Right lobe of liver (tissue), 4 donors: ENCODE measurements around the gene PJA2.

Source experiments
- POLR2A ChIP-seq: fragments of 450-650 bp; IDR thresholded peaks from one replicate; pipeline ENCODE4 v1.6.1; 2017; ENCODE audit warnings: antibody characterized with exemption, mild to moderate bottlenecking
- TF ChIP-seq, protein P1 (sequence below), 4 donors: fragments of 200-600 bp in 3 of 4; fragments of 450-650 bp in 1 of 4; IDR thresholded peaks; one replicate each; pipeline versions ENCODE4 v1.5.1 to v1.8.0; 2016 to 2022; ENCODE audit warnings: antibody characterized with exemption in 4 of 4, mild to moderate bottlenecking in 2 of 4
- donor health status: DM: no; HTN: no; CAD: no.
- donor health status: DM: no; HTN: no; CAD: no.
- donor health status: DM: no; HTN: yes; CAD: no.

GRCh38 chr5:109324931-109325330 is 84.8 kb downstream of the PJA2 start:
- TF ChIP-seq, protein P1, sequence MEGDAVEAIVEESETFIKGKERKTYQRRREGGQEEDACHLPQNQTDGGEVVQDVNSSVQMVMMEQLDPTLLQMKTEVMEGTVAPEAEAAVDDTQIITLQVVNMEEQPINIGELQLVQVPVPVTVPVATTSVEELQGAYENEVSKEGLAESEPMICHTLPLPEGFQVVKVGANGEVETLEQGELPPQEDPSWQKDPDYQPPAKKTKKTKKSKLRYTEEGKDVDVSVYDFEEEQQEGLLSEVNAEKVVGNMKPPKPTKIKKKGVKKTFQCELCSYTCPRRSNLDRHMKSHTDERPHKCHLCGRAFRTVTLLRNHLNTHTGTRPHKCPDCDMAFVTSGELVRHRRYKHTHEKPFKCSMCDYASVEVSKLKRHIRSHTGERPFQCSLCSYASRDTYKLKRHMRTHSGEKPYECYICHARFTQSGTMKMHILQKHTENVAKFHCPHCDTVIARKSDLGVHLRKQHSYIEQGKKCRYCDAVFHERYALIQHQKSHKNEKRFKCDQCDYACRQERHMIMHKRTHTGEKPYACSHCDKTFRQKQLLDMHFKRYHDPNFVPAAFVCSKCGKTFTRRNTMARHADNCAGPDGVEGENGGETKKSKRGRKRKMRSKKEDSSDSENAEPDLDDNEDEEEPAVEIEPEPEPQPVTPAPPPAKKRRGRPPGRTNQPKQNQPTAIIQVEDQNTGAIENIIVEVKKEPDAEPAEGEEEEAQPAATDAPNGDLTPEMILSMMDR (IDR thresholded peaks at IDR 0.05), result no peak
- TF ChIP-seq POLR2A, result no peak
